ENCODE data around the gene IMMP2L. TPM values are rescaled to one million over a fixed set of nuclear protein-coding genes. Genes with fewer than 3 reads are reported as not detected.

IMMP2L gene
- total RNA-seq, 1 donor from 2014 or later = 21.5 TPM

DNA sequence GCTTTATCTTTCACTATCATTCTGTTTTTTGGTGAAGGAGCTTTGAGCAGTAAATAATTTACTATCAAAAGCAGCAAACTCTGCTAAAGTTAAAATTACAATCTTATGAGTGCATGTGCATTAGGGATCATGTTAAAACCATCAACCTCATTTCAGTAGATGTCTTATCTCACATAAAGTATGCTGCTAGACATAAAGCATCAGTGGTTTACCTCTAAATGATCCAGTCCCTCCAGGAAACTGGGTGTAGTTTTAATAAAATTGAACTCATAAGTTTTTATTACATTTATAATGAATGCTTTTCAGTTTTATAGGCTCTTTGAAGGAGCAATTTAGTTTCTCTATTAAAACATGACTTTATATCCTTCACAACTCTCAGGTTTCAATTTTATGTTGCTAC, 362.6 kb downstream of the IMMP2L start:
- H3K27me3 ChIP-seq = no peaks in the 10 kb centered on the region
- no peak for DNase-seq (ENCODE audit: low spot score)
- H3F3A ChIP-seq (ENCODE audit: low read depth) = no peaks in the 10 kb centered on the region
- no peaks in the 10 kb centered on the region for H4K20me1 ChIP-seq (ENCODE audit: low read depth)
- no peak overlapping the region for H3K27ac Mint-ChIP-seq
- H3K9ac ChIP-seq = no peak overlapping the region
- no peaks in the 10 kb centered on the region for H3K36me3 ChIP-seq
- no peaks in the 10 kb centered on the region for H3K4me1 ChIP-seq
- H3K4me3 Mint-ChIP-seq = no peak overlapping the region
- H3K9me3 ChIP-seq (ENCODE audit: low read depth) = no peaks in the 10 kb centered on the region
- H3K4me1 Mint-ChIP-seq = no peaks in the 10 kb centered on the region
- no peak overlapping the region for H3K4me2 ChIP-seq
- no peaks in the 10 kb centered on the region for H3K36me3 Mint-ChIP-seq
- TF ChIP-seq EZH2phosphoT487 (IDR thresholded peaks at IDR 0.05) (no peak), EZH2 (IDR thresholded peaks at IDR 0.05) (no peak)
- TF ChIP-seq, protein P1, sequence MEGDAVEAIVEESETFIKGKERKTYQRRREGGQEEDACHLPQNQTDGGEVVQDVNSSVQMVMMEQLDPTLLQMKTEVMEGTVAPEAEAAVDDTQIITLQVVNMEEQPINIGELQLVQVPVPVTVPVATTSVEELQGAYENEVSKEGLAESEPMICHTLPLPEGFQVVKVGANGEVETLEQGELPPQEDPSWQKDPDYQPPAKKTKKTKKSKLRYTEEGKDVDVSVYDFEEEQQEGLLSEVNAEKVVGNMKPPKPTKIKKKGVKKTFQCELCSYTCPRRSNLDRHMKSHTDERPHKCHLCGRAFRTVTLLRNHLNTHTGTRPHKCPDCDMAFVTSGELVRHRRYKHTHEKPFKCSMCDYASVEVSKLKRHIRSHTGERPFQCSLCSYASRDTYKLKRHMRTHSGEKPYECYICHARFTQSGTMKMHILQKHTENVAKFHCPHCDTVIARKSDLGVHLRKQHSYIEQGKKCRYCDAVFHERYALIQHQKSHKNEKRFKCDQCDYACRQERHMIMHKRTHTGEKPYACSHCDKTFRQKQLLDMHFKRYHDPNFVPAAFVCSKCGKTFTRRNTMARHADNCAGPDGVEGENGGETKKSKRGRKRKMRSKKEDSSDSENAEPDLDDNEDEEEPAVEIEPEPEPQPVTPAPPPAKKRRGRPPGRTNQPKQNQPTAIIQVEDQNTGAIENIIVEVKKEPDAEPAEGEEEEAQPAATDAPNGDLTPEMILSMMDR (IDR thresholded peaks at IDR 0.05) = no peak
- H3K4me3 ChIP-seq = no peak overlapping the region
- no peak overlapping the region for H2AFZ ChIP-seq (replicated peaks)
- no peaks in the 10 kb centered on the region for H3K9me3 Mint-ChIP-seq
- no peak overlapping the region for H3K27ac ChIP-seq
- no peaks in the 10 kb centered on the region for H3K79me2 ChIP-seq (ENCODE audit: low read depth)
- no peaks in the 10 kb centered on the region for H3K27me3 Mint-ChIP-seq (ENCODE audit: insufficient read depth, low read depth)

DNA sequence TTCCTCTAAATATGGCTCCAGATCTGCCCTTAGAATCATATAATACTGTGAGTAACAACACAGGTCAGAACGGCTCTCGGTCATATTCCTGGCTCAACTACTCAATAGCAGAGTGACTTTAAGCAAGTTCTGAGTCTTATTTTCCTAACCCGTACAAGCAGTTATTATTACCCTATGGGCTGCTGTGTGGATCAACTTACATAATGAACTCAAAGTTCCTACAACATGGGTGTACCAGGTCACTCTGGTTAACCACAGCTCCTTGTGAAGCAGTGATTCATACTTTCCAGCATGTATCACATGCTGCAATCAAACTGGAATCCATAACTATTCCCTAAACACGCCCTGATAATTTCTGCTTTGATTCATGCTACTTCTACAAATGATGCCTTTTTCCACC, 364.0 kb downstream of the IMMP2L start:
- no peak overlapping the region for H3K9ac ChIP-seq
- no peaks in the 10 kb centered on the region for H3K27me3 Mint-ChIP-seq (ENCODE audit: insufficient read depth, low read depth)
- H3K36me3 Mint-ChIP-seq = no peaks in the 10 kb centered on the region
- no peaks in the 10 kb centered on the region for H4K20me1 ChIP-seq (ENCODE audit: low read depth)
- H3K4me1 ChIP-seq = no peaks in the 10 kb centered on the region
- no peak overlapping the region for H3K4me3 ChIP-seq
- TF ChIP-seq EZH2phosphoT487 (IDR thresholded peaks at IDR 0.05) = no peak
- TF ChIP-seq EZH2 (IDR thresholded peaks at IDR 0.05) = no peak
- TF ChIP-seq, protein P1 (IDR thresholded peaks at IDR 0.05) = no peak
- no peaks in the 10 kb centered on the region for H3K4me1 Mint-ChIP-seq
- H3K4me2 ChIP-seq = no peak overlapping the region
- DNase-seq (ENCODE audit: low spot score) = no peak
- no peaks in the 10 kb centered on the region for H3K36me3 ChIP-seq
- H3K27me3 ChIP-seq = no peaks in the 10 kb centered on the region
- H3K27ac Mint-ChIP-seq = no peak overlapping the region
- no peaks in the 10 kb centered on the region for H3K79me2 ChIP-seq (ENCODE audit: low read depth)
- no peak overlapping the region for H2AFZ ChIP-seq (replicated peaks)
- H3K9me3 Mint-ChIP-seq = no peaks in the 10 kb centered on the region
- no peak overlapping the region for H3K4me3 Mint-ChIP-seq
- H3F3A ChIP-seq (ENCODE audit: low read depth) = no peaks in the 10 kb centered on the region
- H3K9me3 ChIP-seq (ENCODE audit: low read depth) = no peaks in the 10 kb centered on the region
- H3K27ac ChIP-seq = no peak overlapping the region

DNA sequence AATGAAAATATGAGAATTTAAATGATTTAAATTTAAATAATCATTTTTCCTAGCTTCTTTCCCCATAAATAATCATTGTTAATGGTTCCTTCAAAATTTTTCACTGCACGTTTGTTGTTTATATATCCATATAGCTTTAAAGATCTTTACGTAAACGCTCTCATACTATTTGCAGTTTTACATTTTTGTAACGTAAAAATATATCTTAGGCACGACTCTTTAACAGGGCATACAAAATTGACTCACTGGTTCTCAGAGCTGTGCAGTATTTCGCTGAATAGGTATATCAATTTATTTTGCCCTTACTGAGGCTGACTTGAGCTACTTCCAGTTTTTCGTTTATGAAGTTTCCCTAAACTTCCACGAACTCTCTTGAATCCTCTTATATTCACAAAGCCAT, 365.6 kb downstream of the IMMP2L start:
- Histone ChIP-seq H3K4me1 (no peaks in the 10 kb centered on the region), H3K36me3 (no peaks in the 10 kb centered on the region), H3K27me3 (no peaks in the 10 kb centered on the region), H3K27ac (no peak overlapping the region), H3K4me2 (no peak overlapping the region), H2AFZ (replicated peaks) (no peak overlapping the region), H3K4me3 (no peak overlapping the region), H3K9me3 (ENCODE audit: low read depth) (no peaks in the 10 kb centered on the region), H3K79me2 (ENCODE audit: low read depth) (no peaks in the 10 kb centered on the region), H3F3A (ENCODE audit: low read depth) (no peaks in the 10 kb centered on the region), H4K20me1 (ENCODE audit: low read depth) (no peaks in the 10 kb centered on the region), H3K9ac (no peak overlapping the region)
- DNase-seq (ENCODE audit: low spot score) = no peak
- Mint-ChIP-seq H3K36me3 (no peaks in the 10 kb centered on the region), H3K27ac (no peak overlapping the region), H3K9me3 (no peaks in the 10 kb centered on the region), H3K4me1 (no peaks in the 10 kb centered on the region), H3K27me3 (ENCODE audit: insufficient read depth, low read depth) (no peaks in the 10 kb centered on the region), H3K4me3 (no peak overlapping the region)
- TF ChIP-seq EZH2 (IDR thresholded peaks at IDR 0.05) = no peak
- TF ChIP-seq, protein P1 (IDR thresholded peaks at IDR 0.05) = no peak
- no peak for TF ChIP-seq EZH2phosphoT487 (IDR thresholded peaks at IDR 0.05)
